SU-DHL-6 (cell line): Measurements from ENCODE around the gene CLBA1.

Source experiments
- EZH2phosphoT487 ChIP-seq: fragments of 200-600 bp; sonication (generic), shearing (Covaris generic); conservative IDR thresholded peaks from 2 replicates; pipeline ENCODE4 v1.6.1; 2018; ENCODE audit warnings: mild to moderate bottlenecking, antibody characterized with exemption, low read length, moderate library complexity, mixed read lengths
- TF ChIP-seq, protein P1 (sequence below): fragments of 200-600 bp; sonication (generic); IDR thresholded peaks from one replicate; pipeline ENCODE4 v1.5.1; 2017; ENCODE audit warnings: antibody characterized with exemption, mild to moderate bottlenecking, low read length, moderate library complexity; ENCODE audit not compliant: insufficient read depth, poor library complexity, severe bottlenecking

DNA sequence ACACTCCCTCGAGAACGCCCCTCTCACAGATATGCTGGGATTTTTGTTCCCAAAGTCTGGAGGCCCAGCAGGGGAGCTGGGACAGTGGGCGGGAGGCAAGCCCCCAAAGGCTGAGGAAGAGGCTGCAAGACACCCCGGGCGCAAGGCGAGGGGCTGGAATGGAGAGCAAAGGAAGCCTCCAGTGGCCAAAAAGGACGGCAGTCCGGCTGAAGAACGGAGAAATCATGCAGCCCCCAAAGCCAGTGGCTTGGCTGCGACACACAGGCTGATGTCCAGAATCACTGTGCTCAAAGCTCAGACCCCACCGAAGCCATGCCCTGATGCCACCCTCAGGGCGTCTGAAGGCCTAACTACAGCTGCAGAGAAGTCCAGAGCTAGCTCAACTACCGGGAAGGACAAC is 10.9 kb downstream of the CLBA1 start:
- TF ChIP-seq, protein P1, sequence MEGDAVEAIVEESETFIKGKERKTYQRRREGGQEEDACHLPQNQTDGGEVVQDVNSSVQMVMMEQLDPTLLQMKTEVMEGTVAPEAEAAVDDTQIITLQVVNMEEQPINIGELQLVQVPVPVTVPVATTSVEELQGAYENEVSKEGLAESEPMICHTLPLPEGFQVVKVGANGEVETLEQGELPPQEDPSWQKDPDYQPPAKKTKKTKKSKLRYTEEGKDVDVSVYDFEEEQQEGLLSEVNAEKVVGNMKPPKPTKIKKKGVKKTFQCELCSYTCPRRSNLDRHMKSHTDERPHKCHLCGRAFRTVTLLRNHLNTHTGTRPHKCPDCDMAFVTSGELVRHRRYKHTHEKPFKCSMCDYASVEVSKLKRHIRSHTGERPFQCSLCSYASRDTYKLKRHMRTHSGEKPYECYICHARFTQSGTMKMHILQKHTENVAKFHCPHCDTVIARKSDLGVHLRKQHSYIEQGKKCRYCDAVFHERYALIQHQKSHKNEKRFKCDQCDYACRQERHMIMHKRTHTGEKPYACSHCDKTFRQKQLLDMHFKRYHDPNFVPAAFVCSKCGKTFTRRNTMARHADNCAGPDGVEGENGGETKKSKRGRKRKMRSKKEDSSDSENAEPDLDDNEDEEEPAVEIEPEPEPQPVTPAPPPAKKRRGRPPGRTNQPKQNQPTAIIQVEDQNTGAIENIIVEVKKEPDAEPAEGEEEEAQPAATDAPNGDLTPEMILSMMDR = no peak
- no peak for TF ChIP-seq EZH2phosphoT487
